Keratinocyte (primary cell): ENCODE data around the gene PLA2G4D. TPM values are rescaled to one million over a fixed set of nuclear protein-coding genes. Genes with fewer than 3 reads are reported as not detected.

Experiments
- DNase-seq: peaks from one replicate; pipeline ENCODE4 v3.0.0-alpha.2; 2011; ENCODE audit warnings: low read depth, missing footprints, low spot score
- FAIRE-seq: peaks from 2 replicates; lab custom pipeline; 2011; peaks lifted over from hg19 to GRCh38; lab: Jason Lieb, UNC
- H2AFZ ChIP-seq: 2 replicates; pipeline ENCODE4 v1.6.0; 2012; ENCODE audit warnings: low read length, control low read depth, inconsistent platforms; ENCODE audit not compliant: control insufficient read depth
- H3K27ac ChIP-seq: 2 replicates; pipeline ENCODE4 v1.5.1; 2011; ENCODE audit warnings: low read length; ENCODE audit not compliant: control insufficient read depth, insufficient read depth
- H3K27me3 ChIP-seq: 3 replicates; pipeline ENCODE4 v1.6.0; 2011; ENCODE audit warnings: low read length; ENCODE audit not compliant: control insufficient read depth, insufficient read depth; ENCODE audit errors: extremely low read depth
- H3K36me3 ChIP-seq, 2 experiments: 2 replicates in 1 of 2; 3 replicates in 1 of 2; pipeline ENCODE4 v1.5.1; 2011; ENCODE audit warnings: low read length in 2 of 2, mild to moderate bottlenecking in 1 of 2; ENCODE audit not compliant: control insufficient read depth in 2 of 2, insufficient read depth in 2 of 2; ENCODE audit errors: extremely low read depth in 1 of 2
- H3K4me1 ChIP-seq: 3 replicates; pipeline ENCODE4 v1.5.1; 2011; ENCODE audit warnings: low read length; ENCODE audit not compliant: control insufficient read depth, insufficient read depth; ENCODE audit errors: extremely low read depth
- H3K4me2 ChIP-seq: 3 replicates; pipeline ENCODE4 v1.6.0; 2011; ENCODE audit warnings: low read depth, low read length; ENCODE audit not compliant: control insufficient read depth, insufficient read depth; ENCODE audit errors: extremely low read depth
- H3K4me3 ChIP-seq, 3 experiments: fragments of 200-600 bp in 1 of 3; sonication (generic) in 1 of 3; 2 replicates in 2 of 3; 3 replicates in 1 of 3; pipeline ENCODE4 v1.5.1; 2011 to 2016; ENCODE audit warnings: low read length in 3 of 3, mild to moderate bottlenecking in 3 of 3, control low read depth in 2 of 3, inconsistent platforms in 1 of 3, low read depth in 1 of 3, mixed read lengths in 1 of 3, mixed run types in 1 of 3, moderate library complexity in 1 of 3; ENCODE audit not compliant: control insufficient read depth in 2 of 3, insufficient read depth in 2 of 3; ENCODE audit errors: extremely low read depth in 1 of 3
- H3K79me2 ChIP-seq: 2 replicates; pipeline ENCODE4 v1.6.0; 2012; ENCODE audit warnings: low read length; ENCODE audit not compliant: control insufficient read depth, insufficient read depth
- H3K9ac ChIP-seq: 3 replicates; pipeline ENCODE4 v1.6.0; 2011; ENCODE audit warnings: low read length; ENCODE audit not compliant: control insufficient read depth, insufficient read depth; ENCODE audit errors: extremely low read depth
- H3K9me1 ChIP-seq: 3 replicates; pipeline ENCODE4 v1.6.0; 2011; ENCODE audit warnings: low read length; ENCODE audit not compliant: control insufficient read depth, insufficient read depth; ENCODE audit errors: extremely low read depth
- H3K9me3 ChIP-seq: 2 replicates; pipeline ENCODE4 v1.5.1; 2012; ENCODE audit warnings: low read depth, low read length; ENCODE audit not compliant: control insufficient read depth
- H4K20me1 ChIP-seq: 3 replicates; pipeline ENCODE4 v1.6.0; 2011; ENCODE audit warnings: low read length; ENCODE audit not compliant: control insufficient read depth, insufficient read depth; ENCODE audit errors: extremely low read depth
- EZH2 ChIP-seq: IDR thresholded peaks from one replicate; pipeline ENCODE4 v1.6.1; 2012; ENCODE audit warnings: inconsistent platforms, mild to moderate bottlenecking, low read length, moderate library complexity
- dilution Hi-C: fragments of 300-500 bp; cut with MboI; formaldehyde crosslinking; loops from one replicate; pipeline ENCODE4 v1.7.0; 2020; ENCODE audit warnings: low sequenced_read_pairs; ENCODE audit not compliant: extremely low pct_ligation_motif_present
- polyA plus RNA-seq, 5 experiments: library from polyadenylated mRNA; depleted of rRNA in 3 of 5; stranded (reverse) in 3 of 5; stranded (forward) in 1 of 5; unstranded in 1 of 5; fragments of >200 nt; gene quantifications; 1 replicate in 1 of 5; 2 replicates in 3 of 5; 3 replicates in 1 of 5; pipeline versions ENCODE4 v1.2.1 to v1.2.3, GENCODE V29; 2011 to 2012; ENCODE audit warnings: missing spikeins in 2 of 5, low read depth in 1 of 5, low replicate concordance in 1 of 5
- TF ChIP-seq, protein P1 (sequence below), 3 experiments: IDR thresholded peaks in 1 of 3; conservative IDR thresholded peaks in 1 of 3; optimal IDR thresholded peaks in 1 of 3; 2 replicates in 2 of 3; 3 replicates in 1 of 3; pipeline versions ENCODE3 to v1.5.1; 2011; ENCODE audit warnings: low read length in 3 of 3, mild to moderate bottlenecking in 3 of 3, moderate library complexity in 2 of 3, control low read depth in 1 of 3, inconsistent platforms in 1 of 3; ENCODE audit not compliant: insufficient read depth in 2 of 3; ENCODE audit errors: extremely low read depth in 1 of 3

Gene PLA2G4D
- polyA plus RNA-seq, 1 donor (not counting 4 experiments of a cell fraction or from before 2014, with no cell fraction given) = 0.69 TPM

DNA sequence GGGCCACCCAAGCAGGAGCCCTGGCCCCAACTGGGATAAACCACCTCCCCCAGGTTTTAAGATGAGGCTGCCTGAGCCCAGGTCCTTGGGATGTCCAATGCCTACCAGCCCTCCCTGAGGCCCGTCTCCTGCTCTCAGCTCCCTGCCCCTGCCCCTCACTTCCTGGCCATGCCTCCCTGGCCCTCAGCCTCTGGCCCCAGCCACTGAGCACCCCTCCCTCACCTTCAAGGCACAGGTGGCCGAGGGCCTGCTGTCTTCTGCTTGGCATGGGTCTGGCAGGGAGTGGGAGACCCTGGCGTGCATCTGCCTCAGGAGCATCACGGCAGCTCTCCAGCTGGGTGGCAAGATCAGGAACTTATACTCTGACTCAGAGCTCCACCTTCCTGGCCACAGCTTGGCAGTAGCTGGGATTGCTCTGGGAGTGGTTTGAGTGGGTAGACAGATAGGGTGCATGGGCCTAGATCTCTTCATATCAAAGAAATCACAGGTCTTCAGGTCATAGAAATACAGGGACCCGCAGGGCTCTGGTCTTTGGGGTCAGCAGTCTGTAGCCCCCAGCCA, 73.6 kb downstream of the PLA2G4D start, which contains the start of gene PLA2G4E:
TSS of gene PLA2G4E (minus strand) at position 330 of the 561 bp plus-strand sequence. CDS start at position 318, 12 bp downstream.
- peak within 1 kb of the TSS; percentile 3 for H3K27ac ChIP-seq
- H2AFZ ChIP-seq = no peak within 1 kb of the TSS
- H3K36me3 ChIP-seq = no peaks in the 10 kb centered on the region
- H4K20me1 ChIP-seq = no peaks in the 10 kb centered on the region
- DNase-seq (no peak), FAIRE-seq (peak; percentile 84)
- H3K9ac ChIP-seq = no peak within 1 kb of the TSS
- no peak within 1 kb of the TSS for H3K4me3 ChIP-seq
- H3K4me2 ChIP-seq = no peak within 1 kb of the TSS
- no peaks in the 10 kb centered on the region for H3K9me3 ChIP-seq
- no peaks in the 10 kb centered on the region for H3K79me2 ChIP-seq
- H3K9me1 ChIP-seq = no peaks in the 10 kb centered on the region
- dilution Hi-C loops = no loop called here
- TF ChIP-seq, protein P1, sequence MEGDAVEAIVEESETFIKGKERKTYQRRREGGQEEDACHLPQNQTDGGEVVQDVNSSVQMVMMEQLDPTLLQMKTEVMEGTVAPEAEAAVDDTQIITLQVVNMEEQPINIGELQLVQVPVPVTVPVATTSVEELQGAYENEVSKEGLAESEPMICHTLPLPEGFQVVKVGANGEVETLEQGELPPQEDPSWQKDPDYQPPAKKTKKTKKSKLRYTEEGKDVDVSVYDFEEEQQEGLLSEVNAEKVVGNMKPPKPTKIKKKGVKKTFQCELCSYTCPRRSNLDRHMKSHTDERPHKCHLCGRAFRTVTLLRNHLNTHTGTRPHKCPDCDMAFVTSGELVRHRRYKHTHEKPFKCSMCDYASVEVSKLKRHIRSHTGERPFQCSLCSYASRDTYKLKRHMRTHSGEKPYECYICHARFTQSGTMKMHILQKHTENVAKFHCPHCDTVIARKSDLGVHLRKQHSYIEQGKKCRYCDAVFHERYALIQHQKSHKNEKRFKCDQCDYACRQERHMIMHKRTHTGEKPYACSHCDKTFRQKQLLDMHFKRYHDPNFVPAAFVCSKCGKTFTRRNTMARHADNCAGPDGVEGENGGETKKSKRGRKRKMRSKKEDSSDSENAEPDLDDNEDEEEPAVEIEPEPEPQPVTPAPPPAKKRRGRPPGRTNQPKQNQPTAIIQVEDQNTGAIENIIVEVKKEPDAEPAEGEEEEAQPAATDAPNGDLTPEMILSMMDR (optimal IDR thresholded peaks at IDR 0.05 in 1 of 3, IDR thresholded peaks at IDR 0.05 in 1 of 3, conservative IDR thresholded peaks at IDR 0.05 in 1 of 3; ENCODE audit: extremely low read depth in 1 of 3, insufficient read depth in 2 of 3, low read length in 3 of 3) = no peak
- TF ChIP-seq EZH2 = no peak
- peaks cover 12% of the 10 kb centered on the region for H3K4me1 ChIP-seq
- H3K27me3 ChIP-seq = peaks cover 5% of the 10 kb centered on the region

DNA sequence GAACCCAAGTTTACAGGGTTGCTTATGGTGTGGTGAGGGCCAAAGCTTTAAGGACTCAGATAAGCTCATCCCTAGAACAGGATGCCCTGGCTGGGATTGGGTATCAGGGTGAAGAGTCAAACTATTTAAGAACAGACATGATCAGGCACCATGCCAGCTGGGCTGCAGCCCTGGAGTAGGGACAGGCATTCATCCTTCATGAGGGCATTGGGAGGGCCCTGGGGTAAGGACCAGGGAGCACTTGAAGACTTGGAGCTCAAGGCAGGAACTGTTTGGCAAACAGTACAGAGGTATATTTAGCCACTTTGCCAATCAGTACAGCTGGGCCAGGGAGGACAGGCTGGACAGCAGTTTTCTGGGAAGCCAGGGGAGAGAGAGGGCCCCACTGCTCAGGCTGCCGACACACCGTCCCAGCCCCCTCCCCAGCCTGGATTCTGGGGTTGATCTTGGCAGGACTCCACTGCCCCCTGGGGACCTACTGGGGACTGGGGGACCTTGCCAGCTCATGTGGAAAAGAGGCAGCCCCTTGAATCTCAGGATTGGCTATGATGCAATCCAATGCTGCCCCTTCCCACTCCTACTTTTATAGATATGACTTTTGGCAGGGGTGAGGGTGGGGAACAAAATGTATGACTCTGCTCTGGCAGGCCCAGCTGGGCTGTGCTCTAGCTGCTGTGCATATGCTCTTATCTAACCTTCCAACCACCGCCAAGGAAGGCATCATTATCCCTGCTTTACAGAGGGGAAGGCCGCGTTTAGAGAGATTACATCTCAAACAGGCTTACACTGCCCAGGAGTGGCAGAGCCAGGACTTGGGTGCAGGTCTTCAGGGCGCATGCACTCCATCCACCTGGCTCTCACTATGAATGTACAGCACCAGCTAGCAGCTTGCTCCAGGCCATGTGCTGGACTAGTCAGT, 75.8 kb downstream of the PLA2G4D start:
- dilution Hi-C loops = no loop called here
- Histone ChIP-seq H3K36me3 (no peaks in the 10 kb centered on the region), H2AFZ (no peak overlapping the region), H3K4me1 (peaks cover 12% of the 10 kb centered on the region), H3K79me2 (no peaks in the 10 kb centered on the region), H3K9me1 (no peaks in the 10 kb centered on the region), H3K4me2 (no peak overlapping the region), H3K9ac (no peak overlapping the region), H4K20me1 (no peaks in the 10 kb centered on the region), H3K4me3 (no peak overlapping the region), H3K27ac (no peak overlapping the region), H3K27me3 (peaks cover 5% of the 10 kb centered on the region), H3K9me3 (no peaks in the 10 kb centered on the region)
- no peak for TF ChIP-seq EZH2
- TF ChIP-seq, protein P1 (optimal IDR thresholded peaks at IDR 0.05 in 1 of 3, IDR thresholded peaks at IDR 0.05 in 1 of 3, conservative IDR thresholded peaks at IDR 0.05 in 1 of 3; ENCODE audit: extremely low read depth in 1 of 3, insufficient read depth in 2 of 3, low read length in 3 of 3) = no peak
- DNase-seq (no peak), FAIRE-seq (no peak)

Other genes starting within 250 kb of the PLA2G4D start
- 0.61 to 1.1 TPM (median 0.66 TPM) in 3 replicates for gene SPTBN5, start 200.5 kb downstream of the PLA2G4D start, polyA plus RNA-seq
- 29.5 to 49.7 TPM (median 31.5 TPM) in 3 replicates for gene EHD4, start 122.0 kb downstream of the PLA2G4D start, polyA plus RNA-seq
- gene PLA2G4E, start 73.5 kb downstream of the PLA2G4D start, polyA plus RNA-seq = 1.1 to 6.7 TPM (median 3.5 TPM) in 3 replicates
- 1.1 to 15.5 TPM (median 4.4 TPM) in 3 replicates for gene PLA2G4F, start 62.1 kb upstream of the PLA2G4D start, polyA plus RNA-seq
- 29.7 to 32.0 TPM (median 29.9 TPM) in 3 replicates for gene VPS39, start 113.7 kb upstream of the PLA2G4D start, polyA plus RNA-seq
- gene GANC, start 178.6 kb upstream of the PLA2G4D start, polyA plus RNA-seq = 21.5 to 46.2 TPM (median 46.2 TPM) in 3 replicates
- 38.5 to 43.7 TPM (median 38.7 TPM) in 3 replicates for gene TMEM87A, start 178.9 kb upstream of the PLA2G4D start, polyA plus RNA-seq